ENCODE results near the gene EPB41L1.

Gene EPB41L1

GRCh38 chr20:36261389-36262105 is 107.0 kb downstream of the EPB41L1 start:
- Histone ChIP-seq H3K27ac (ENCODE audit: low read depth, low read length, severe bottlenecking) (no peak overlapping the region), H3K4me3 (ENCODE audit: extremely low read depth, insufficient read depth, low read length, poor library complexity, severe bottlenecking) (no peak overlapping the region), H3K9me3 (ENCODE audit: control insufficient read depth, low read length) (no peaks in the 10 kb centered on the region), H3K4me1 (ENCODE audit: control insufficient read depth, insufficient read depth, low read length, poor library complexity, severe bottlenecking) (peaks cover 4% of the 10 kb centered on the region), H3K36me3 (ENCODE audit: control insufficient read depth, insufficient read depth, low read length) (peaks cover 10% of the 10 kb centered on the region)
- WGBS, 2 experiments (ENCODE audit: insufficient coverage in 2 of 2) = 93% methylated on average over 11 to 12 of the region's 12 CpGs

DNA sequence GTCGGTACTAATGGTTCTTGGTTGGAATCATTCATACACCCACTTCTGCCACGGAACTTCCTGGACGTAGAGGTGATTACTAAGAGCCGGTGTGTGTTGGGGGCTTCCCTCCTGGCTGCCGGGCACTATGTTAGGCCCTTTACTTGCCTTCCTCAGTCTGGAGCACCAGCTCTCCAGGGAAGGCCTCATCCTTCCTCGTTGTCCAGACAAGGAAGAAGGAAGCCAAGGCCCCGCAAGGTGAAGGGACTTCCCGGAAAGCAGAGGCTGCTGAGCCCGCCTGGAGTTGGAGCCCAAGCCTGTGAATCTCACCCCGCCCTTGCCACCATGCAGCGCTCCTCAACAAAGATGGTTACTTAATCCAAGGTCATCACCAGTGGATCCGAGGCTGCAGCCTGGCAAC is 107.9 kb downstream of the EPB41L1 start:
- Histone ChIP-seq H3K9me3 (ENCODE audit: control insufficient read depth, low read length) (no peaks in the 10 kb centered on the region), H3K36me3 (ENCODE audit: control insufficient read depth, insufficient read depth, low read length) (peaks cover 4% of the 10 kb centered on the region), H3K27ac (ENCODE audit: low read depth, low read length, severe bottlenecking) (no peak overlapping the region), H3K4me3 (ENCODE audit: extremely low read depth, insufficient read depth, low read length, poor library complexity, severe bottlenecking) (no peak overlapping the region), H3K4me1 (ENCODE audit: control insufficient read depth, insufficient read depth, low read length, poor library complexity, severe bottlenecking) (peaks cover 4% of the 10 kb centered on the region)
- WGBS, 2 experiments (ENCODE audit: insufficient coverage in 2 of 2) = 84 to 96% methylated on average over 7 of the region's 12 CpGs

GRCh38 chr20:36264426-36265246 is 110.1 kb downstream of the EPB41L1 start:
- H3K27ac ChIP-seq (ENCODE audit: low read depth, low read length, severe bottlenecking) = no peak overlapping the region
- H3K9me3 ChIP-seq (ENCODE audit: control insufficient read depth, low read length) = no peaks in the 10 kb centered on the region
- peaks cover 4% of the 10 kb centered on the region for H3K4me1 ChIP-seq (ENCODE audit: control insufficient read depth, insufficient read depth, low read length, poor library complexity, severe bottlenecking)
- 93 to 95% methylated on average over 19 to 20 of the region's 20 CpGs for WGBS, 2 experiments (ENCODE audit: insufficient coverage in 2 of 2)
- H3K36me3 ChIP-seq (ENCODE audit: control insufficient read depth, insufficient read depth, low read length) = no peaks in the 10 kb centered on the region
- H3K4me3 ChIP-seq (ENCODE audit: extremely low read depth, insufficient read depth, low read length, poor library complexity, severe bottlenecking) = no peak overlapping the region

- H3K4me3 ChIP-seq (ENCODE audit: extremely low read depth, insufficient read depth, low read length, poor library complexity, severe bottlenecking) = no peak overlapping the region
- no peak overlapping the region for H3K27ac ChIP-seq (ENCODE audit: low read depth, low read length, severe bottlenecking)
- H3K4me1 ChIP-seq (ENCODE audit: control insufficient read depth, insufficient read depth, low read length, poor library complexity, severe bottlenecking) = peaks cover 4% of the 10 kb centered on the region
- no peaks in the 10 kb centered on the region for H3K9me3 ChIP-seq (ENCODE audit: control insufficient read depth, low read length)
- 92% methylated on average over 2 to 3 of the region's 6 CpGs for WGBS, 2 experiments (ENCODE audit: insufficient coverage in 2 of 2)
- H3K36me3 ChIP-seq (ENCODE audit: control insufficient read depth, insufficient read depth, low read length) = no peaks in the 10 kb centered on the region
These were observed 111.6 kb downstream of the EPB41L1 start for GRCh38 chr20:36266189-36266588.

DNA sequence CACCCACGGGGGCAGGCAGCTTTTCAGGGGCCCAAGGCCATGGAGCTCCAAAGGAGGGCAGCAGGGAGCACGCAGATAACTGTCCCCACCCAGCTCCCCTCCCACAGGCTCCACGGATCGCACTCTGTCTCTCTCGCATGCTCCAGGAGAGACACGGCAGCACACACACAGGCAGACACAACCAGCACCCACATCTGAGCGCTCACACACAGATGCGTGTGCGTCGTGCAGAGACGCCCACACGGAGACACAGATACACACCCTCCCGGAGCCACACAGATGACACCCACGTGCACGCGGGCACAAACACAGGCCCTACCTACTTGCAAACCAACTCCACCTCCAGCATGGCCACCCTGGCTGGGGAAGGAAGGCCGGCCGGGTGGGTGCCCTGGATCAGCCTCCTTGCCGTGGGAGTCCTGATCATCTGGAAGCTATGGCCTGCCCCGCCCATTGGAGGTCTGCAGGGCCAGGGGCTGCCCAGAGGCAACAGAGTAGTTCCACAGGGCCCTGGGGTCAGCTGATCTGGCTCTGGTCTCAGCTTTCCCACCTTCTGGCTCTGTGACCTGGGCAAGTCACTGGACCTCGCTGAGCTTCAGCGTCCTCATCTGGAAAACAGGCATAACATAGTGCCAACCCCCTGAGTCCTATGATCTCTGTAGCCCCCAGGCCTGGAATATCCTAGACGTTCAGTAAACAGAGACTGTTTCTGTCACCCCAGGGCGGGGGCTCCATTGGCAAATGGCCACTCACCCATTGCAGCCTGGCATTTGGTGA is 113.3 kb downstream of the EPB41L1 start:
- Histone ChIP-seq H3K4me1 (ENCODE audit: control insufficient read depth, insufficient read depth, low read length, poor library complexity, severe bottlenecking) (peaks cover 4% of the 10 kb centered on the region), H3K9me3 (ENCODE audit: control insufficient read depth, low read length) (no peaks in the 10 kb centered on the region), H3K36me3 (ENCODE audit: control insufficient read depth, insufficient read depth, low read length) (no peaks in the 10 kb centered on the region), H3K4me3 (ENCODE audit: extremely low read depth, insufficient read depth, low read length, poor library complexity, severe bottlenecking) (no peak overlapping the region), H3K27ac (ENCODE audit: low read depth, low read length, severe bottlenecking) (no peak overlapping the region)
- WGBS, 2 experiments (ENCODE audit: insufficient coverage in 2 of 2) = 83 to 87% methylated on average over 9 to 18 of the region's 24 CpGs

DNA sequence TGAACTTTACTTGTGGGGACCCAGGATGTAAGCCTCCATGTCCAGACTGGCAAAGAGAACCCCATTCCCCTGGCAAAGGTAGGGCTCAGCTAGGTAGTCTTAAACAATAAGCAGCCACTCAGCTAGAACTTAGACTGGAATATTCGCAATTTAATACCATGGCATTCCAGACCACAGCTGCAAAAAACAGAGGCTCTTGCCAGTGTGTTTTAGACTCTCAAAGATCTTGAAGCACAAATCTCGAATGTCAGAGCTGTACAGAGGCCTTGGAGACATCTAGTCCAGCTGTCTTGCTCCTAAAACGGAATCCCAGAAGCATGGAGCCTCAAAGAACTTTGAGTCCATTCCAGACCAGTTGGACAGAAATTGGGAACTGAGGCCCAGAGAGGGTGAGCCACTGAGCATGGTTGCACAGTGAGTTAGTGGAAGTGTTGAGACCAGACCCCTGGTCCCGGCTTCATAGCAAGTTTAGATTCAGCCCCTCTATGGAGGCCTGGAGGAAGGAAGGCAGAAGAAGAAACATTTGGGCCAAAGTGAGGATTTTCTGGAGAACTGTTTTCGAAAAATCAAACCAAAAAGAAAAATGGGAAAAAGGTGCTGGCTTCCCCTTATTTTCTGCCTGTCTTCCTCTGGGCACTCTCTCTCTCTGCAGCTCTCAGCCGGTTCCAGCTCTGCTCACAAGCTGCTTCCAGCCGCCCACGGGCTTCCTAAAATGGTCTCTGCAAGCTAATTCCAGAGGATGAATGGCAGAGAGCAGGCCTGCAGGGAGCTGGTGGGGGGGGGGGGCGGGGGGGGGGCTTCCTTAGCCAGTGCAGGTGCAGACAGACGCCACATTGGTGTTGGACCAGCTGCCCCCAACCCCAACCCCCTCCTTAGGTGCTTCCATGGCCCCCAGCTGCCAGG is 114.2 kb downstream of the EPB41L1 start:
- H3K27ac ChIP-seq (ENCODE audit: low read depth, low read length, severe bottlenecking) = no peak overlapping the region
- no peaks in the 10 kb centered on the region for H3K9me3 ChIP-seq (ENCODE audit: control insufficient read depth, low read length)
- H3K36me3 ChIP-seq (ENCODE audit: control insufficient read depth, insufficient read depth, low read length) = no peaks in the 10 kb centered on the region
- H3K4me1 ChIP-seq (ENCODE audit: control insufficient read depth, insufficient read depth, low read length, poor library complexity, severe bottlenecking) = peaks cover 4% of the 10 kb centered on the region
- no peak overlapping the region for H3K4me3 ChIP-seq (ENCODE audit: extremely low read depth, insufficient read depth, low read length, poor library complexity, severe bottlenecking)
- 86 to 98% methylated on average over 4 to 6 of the region's 10 CpGs for WGBS, 2 experiments (ENCODE audit: insufficient coverage in 2 of 2)

- no peak overlapping the region for H3K27ac ChIP-seq (ENCODE audit: low read depth, low read length, severe bottlenecking)
- no peaks in the 10 kb centered on the region for H3K36me3 ChIP-seq (ENCODE audit: control insufficient read depth, insufficient read depth, low read length)
- 84% methylated on average over 2 of the region's 2 CpGs; no CpG with 5 or more reads in 1 of the 2 experiments for WGBS, 2 experiments (ENCODE audit: insufficient coverage in 2 of 2)
- H3K9me3 ChIP-seq (ENCODE audit: control insufficient read depth, low read length) = no peaks in the 10 kb centered on the region
- H3K4me1 ChIP-seq (ENCODE audit: control insufficient read depth, insufficient read depth, low read length, poor library complexity, severe bottlenecking) = peaks cover 4% of the 10 kb centered on the region
- no peak overlapping the region for H3K4me3 ChIP-seq (ENCODE audit: extremely low read depth, insufficient read depth, low read length, poor library complexity, severe bottlenecking)
These were observed 115.0 kb downstream of the EPB41L1 start for GRCh38 chr20:36269507-36269906.

DNA sequence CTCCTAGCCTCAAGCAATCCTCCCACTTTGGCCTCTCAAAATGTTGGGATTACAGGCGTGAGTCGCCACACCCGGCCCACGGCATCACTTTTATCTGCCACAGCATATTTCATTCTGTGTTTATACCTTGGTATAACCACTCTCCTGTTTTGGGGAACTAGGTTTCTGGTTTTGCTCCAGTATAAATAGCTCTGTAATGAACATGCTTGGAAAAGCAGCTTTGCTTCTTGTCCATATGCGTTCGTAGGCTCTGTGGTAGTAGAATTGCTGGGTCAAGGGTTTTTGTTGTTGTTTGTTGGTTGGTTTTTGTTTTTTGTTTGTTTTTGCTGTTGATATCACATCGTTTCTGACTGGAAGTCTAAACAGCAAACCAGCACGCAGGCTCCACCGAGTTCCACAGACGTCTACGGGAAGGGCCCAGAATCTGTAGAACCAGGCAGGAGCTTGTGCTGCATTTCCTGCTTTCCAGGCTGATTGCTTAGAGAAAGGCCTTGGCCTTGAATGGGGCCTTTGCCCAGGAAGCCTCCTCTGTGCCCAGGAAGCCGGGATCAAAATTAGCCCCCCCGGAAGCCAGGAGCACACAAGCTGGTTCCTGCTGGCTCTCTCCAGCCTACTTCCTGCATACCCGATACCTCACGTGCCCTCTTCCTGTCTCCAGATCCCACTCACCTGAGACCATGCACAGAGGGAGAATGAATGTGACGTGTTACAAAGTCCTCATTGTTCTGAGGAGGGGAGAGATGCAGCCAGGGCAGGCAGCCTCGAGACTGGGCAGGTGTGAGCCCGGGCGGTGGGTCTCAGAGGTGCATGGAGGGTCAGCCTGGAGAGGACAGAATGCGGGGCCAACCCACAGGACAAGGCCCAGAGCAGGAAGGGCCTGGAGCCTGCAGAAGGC is 116.5 kb downstream of the EPB41L1 start:
- no peak overlapping the region for H3K4me3 ChIP-seq (ENCODE audit: extremely low read depth, insufficient read depth, low read length, poor library complexity, severe bottlenecking)
- WGBS, 2 experiments (ENCODE audit: insufficient coverage in 2 of 2) = 94% methylated on average over 14 to 17 of the region's 20 CpGs
- H3K27ac ChIP-seq (ENCODE audit: low read depth, low read length, severe bottlenecking) = no peak overlapping the region
- H3K9me3 ChIP-seq (ENCODE audit: control insufficient read depth, low read length) = no peaks in the 10 kb centered on the region
- peaks cover 4% of the 10 kb centered on the region for H3K4me1 ChIP-seq (ENCODE audit: control insufficient read depth, insufficient read depth, low read length, poor library complexity, severe bottlenecking)
- H3K36me3 ChIP-seq (ENCODE audit: control insufficient read depth, insufficient read depth, low read length) = no peaks in the 10 kb centered on the region

GRCh38 chr20:36271639-36272546 is 117.4 kb downstream of the EPB41L1 start:
- H3K27ac ChIP-seq (ENCODE audit: low read depth, low read length, severe bottlenecking) = no peak overlapping the region
- 92% methylated on average over 10 to 14 of the region's 21 CpGs for WGBS, 2 experiments (ENCODE audit: insufficient coverage in 2 of 2)
- H3K36me3 ChIP-seq (ENCODE audit: control insufficient read depth, insufficient read depth, low read length) = no peaks in the 10 kb centered on the region
- H3K4me3 ChIP-seq (ENCODE audit: extremely low read depth, insufficient read depth, low read length, poor library complexity, severe bottlenecking) = no peak overlapping the region
- H3K9me3 ChIP-seq (ENCODE audit: control insufficient read depth, low read length) = no peaks in the 10 kb centered on the region
- H3K4me1 ChIP-seq (ENCODE audit: control insufficient read depth, insufficient read depth, low read length, poor library complexity, severe bottlenecking) = peaks cover 4% of the 10 kb centered on the region
